ENCODE measurements around the gene NXPH1. TPM values are rescaled to one million over a fixed set of nuclear protein-coding genes. Genes with fewer than 3 reads are reported as not detected.

Gene NXPH1
- total RNA-seq, 2 donors from 2014 or later: not detected

DNA sequence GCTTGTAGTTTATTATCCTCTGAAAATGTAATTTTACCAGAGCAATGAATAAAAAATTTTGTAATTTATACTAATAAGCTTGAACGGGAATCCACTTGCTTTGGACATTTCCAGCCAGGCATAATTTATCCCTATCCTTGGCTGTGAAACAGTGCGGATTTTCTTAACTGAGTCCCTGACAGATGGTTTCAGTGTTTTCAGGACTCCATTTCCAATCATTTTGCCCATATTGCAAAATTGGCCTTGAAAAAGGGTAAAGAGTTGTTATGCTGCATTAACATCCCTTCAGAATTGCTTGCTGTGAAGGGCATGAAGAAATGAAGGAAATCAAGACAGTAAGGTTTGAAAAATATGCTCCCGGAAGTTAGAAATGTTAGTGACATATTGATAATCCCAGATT is 57.7 kb downstream of the NXPH1 start:
- H3K27me3 Mint-ChIP-seq (ENCODE audit: low read depth): no peaks in the 10 kb centered on the region
- no peaks in the 10 kb centered on the region for H3K9me3 Mint-ChIP-seq
- no peak overlapping the region for H3K27ac Mint-ChIP-seq
- H3K36me3 Mint-ChIP-seq (ENCODE audit: insufficient read depth in 2 of 2): no peaks in the 10 kb centered on the region
- ATAC-seq (replicated peaks in 1 of 2) (no peak), DNase-seq (no peak)
- no peak overlapping the region for H3K4me3 Mint-ChIP-seq
- H3K4me1 Mint-ChIP-seq (ENCODE audit: low read depth): no peaks in the 10 kb centered on the region

DNA sequence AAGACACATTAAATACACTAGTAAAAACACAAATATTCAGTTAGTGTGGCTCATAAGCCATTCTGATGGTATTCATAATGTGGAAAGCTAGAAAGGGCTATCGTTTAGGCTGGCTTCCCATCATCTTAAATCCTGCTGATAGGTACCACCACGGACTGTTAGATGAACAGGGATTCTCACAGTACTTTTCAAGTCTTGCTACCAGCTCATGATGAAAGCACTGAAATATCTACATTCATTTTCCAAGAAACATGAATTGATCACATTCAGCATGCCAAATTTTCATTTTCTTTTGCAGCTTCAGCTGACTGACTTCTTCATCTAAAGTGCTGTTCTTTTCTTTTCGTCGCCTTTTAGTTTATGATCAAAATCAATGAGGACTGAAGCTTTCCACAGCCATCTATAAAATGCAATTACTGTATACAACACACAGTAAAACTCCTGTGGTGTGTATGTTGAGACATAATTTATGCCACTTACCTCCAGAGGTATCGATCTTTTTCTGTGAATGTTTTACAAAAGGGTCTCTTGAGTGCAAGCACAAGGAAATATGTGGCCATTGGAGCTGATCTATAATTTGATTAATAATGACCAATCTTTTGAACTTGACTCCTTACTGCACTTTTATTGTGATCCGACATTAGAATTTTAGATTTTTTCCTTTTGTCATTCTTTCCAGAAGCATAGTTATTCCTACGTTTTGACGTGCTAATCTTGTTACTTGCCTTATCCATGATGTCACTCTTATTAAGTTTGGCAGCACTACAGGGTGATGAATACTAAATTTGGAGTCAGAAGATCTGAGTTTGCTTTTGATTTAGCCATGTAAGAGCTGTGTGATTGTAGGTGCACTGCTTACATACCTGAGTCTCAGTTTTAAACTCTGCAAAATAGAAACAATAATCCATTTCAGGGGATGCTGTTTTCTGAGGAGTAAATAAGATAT is 58.4 kb downstream of the NXPH1 start:
- ATAC-seq (replicated peaks in 1 of 2): no peak

DNA sequence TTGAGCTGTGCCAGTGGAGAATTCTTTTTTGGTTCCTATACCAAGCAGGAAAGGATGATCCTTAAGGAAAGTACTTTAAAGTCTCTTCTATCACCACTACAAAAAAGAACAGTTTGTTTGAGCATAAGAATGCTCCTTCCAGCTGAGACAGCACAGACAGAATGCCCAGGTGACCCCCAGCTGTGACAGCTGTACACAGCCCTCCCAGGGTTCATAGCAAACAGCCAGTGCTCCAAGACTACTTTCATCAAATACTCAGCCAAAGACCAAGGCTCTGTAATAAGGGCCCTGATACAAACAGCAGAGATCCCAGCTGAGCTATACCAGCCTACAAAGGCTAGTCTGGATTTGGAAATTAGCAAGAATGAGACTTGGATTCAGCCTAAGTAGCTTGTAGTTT is 65.7 kb downstream of the NXPH1 start:
- H3K27me3 Mint-ChIP-seq (ENCODE audit: low read depth): no peaks in the 10 kb centered on the region

More for the DNA sequence above, 58.4 kb downstream of the NXPH1 start:
- H3K4me1 Mint-ChIP-seq (ENCODE audit: low read depth): no peaks in the 10 kb centered on the region
- DNase-seq: no peak
- H3K36me3 Mint-ChIP-seq (ENCODE audit: insufficient read depth in 2 of 2): no peaks in the 10 kb centered on the region
- H3K9me3 Mint-ChIP-seq: no peaks in the 10 kb centered on the region
- H3K27ac Mint-ChIP-seq: no peak overlapping the region
- H3K4me3 Mint-ChIP-seq: no peak overlapping the region
- H3K27me3 Mint-ChIP-seq (ENCODE audit: low read depth): no peaks in the 10 kb centered on the region

DNA sequence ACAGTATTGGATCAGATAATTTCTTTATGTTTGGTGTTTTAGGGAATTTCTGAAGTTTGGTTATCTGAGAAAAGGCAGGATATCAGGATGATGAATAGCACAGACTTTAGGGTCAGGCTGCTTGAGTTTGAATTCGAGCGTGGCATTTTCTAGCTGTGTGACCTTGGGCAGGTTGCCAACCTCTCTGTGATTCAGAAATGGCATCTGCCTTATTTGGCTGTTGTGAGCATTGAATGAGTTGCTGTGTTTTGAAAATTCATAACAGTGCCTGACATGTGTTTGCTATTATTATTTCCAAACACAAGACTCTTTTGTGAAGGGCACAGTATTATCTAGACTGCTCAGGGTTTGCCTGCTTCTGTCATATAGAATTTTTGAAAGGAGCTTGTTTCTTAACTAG is 66.9 kb downstream of the NXPH1 start:
- no peaks in the 10 kb centered on the region for H3K27me3 Mint-ChIP-seq (ENCODE audit: low read depth)
- peaks cover 0 to 2% of the 10 kb centered on the region in 2 donors for H3K9me3 Mint-ChIP-seq
- no peaks in the 10 kb centered on the region for H3K36me3 Mint-ChIP-seq (ENCODE audit: insufficient read depth in 2 of 2)
- H3K4me3 Mint-ChIP-seq: no peak overlapping the region
- no peak for DNase-seq
- no peak overlapping the region for H3K27ac Mint-ChIP-seq
- no peak for ATAC-seq (replicated peaks in 1 of 2)
- H3K4me1 Mint-ChIP-seq (ENCODE audit: low read depth): no peaks in the 10 kb centered on the region

More for the DNA sequence above, 65.7 kb downstream of the NXPH1 start:
- Mint-ChIP-seq H3K4me3 (no peak overlapping the region), H3K27ac (no peak overlapping the region), H3K36me3 (ENCODE audit: insufficient read depth in 2 of 2) (no peaks in the 10 kb centered on the region), H3K9me3 (peaks cover 0 to 2% of the 10 kb centered on the region in 2 donors), H3K4me1 (ENCODE audit: low read depth) (no peaks in the 10 kb centered on the region)
- ATAC-seq (replicated peaks in 1 of 2): no peak
- DNase-seq: no peak

DNA sequence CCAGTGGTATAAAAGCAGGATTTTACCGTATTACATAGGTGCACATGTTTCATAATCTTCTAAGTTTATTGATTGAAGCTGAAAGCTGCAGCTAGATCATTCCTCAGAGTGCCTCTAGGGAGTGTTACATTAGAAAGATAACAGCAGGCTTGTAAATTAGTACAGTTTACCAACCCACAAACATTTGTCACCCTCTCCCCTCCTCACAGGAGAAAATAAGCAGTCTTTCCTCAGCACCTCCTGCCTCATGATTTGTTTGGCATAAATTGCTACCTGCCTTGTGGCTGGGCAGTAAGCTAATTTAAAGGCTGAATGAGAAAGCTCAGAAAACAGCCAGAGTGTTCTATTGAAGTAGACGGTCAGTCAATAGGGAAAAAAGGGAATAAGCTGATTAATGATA is 74.2 kb downstream of the NXPH1 start:
- no peaks in the 10 kb centered on the region for H3K4me1 Mint-ChIP-seq (ENCODE audit: low read depth)
- H3K27me3 Mint-ChIP-seq (ENCODE audit: low read depth): no peaks in the 10 kb centered on the region
- H3K27ac Mint-ChIP-seq: no peak overlapping the region
- no peak overlapping the region for H3K4me3 Mint-ChIP-seq
- DNase-seq (no peak), ATAC-seq (replicated peaks in 1 of 2) (no peak)
- no peaks in the 10 kb centered on the region for H3K36me3 Mint-ChIP-seq (ENCODE audit: insufficient read depth in 2 of 2)
- no peaks in the 10 kb centered on the region for H3K9me3 Mint-ChIP-seq

DNA sequence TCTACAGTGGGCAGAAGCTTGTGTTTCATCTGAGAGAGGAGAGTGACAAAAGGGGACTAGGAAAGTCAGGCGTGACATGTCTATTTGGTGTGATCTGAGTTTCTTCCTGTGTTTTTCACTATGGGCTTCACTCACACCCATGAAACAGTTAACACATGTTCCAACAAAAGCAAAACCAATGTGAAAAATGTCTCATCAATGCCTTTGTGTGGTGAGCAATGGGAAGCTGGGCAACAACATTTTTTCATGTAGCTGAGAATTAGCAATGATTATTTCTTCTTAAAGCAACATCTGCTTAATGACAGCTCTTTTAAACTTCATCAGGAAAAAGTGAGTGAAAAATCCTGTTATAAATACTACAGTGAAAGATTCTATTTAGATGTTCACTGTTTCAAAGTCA is 76.2 kb downstream of the NXPH1 start:
- Mint-ChIP-seq H3K4me1 (ENCODE audit: low read depth) (no peaks in the 10 kb centered on the region), H3K4me3 (no peak overlapping the region), H3K27ac (no peak overlapping the region), H3K36me3 (ENCODE audit: insufficient read depth in 2 of 2) (no peaks in the 10 kb centered on the region), H3K9me3 (no peaks in the 10 kb centered on the region), H3K27me3 (ENCODE audit: low read depth) (no peaks in the 10 kb centered on the region)
- no peak for ATAC-seq (replicated peaks in 1 of 2)
- DNase-seq: no peak

DNA sequence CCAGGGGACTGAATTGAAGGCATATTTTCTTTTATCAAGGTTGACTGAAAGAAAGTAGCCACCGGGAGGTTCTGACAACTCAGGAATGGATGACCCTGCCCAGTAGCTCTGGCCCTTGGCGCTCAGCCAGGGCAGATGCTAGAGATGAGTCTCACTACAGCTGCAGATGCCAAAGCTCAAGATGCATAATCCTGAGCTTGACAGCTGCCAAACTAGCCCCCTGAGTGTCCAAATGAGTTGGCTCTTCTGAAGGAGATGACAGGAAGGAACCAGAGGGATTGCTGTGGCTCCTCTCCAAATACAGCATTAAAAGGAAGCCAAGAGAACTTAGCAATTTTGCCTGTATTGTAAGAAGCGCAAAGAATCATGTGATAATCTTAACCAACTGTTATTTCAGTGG is 78.4 kb downstream of the NXPH1 start:
- H3K27ac Mint-ChIP-seq: no peak overlapping the region
- no peak for ATAC-seq (replicated peaks in 1 of 2)
- H3K9me3 Mint-ChIP-seq: no peaks in the 10 kb centered on the region
- DNase-seq: no peak
- H3K27me3 Mint-ChIP-seq (ENCODE audit: low read depth): no peaks in the 10 kb centered on the region
- no peaks in the 10 kb centered on the region for H3K4me1 Mint-ChIP-seq (ENCODE audit: low read depth)
- H3K4me3 Mint-ChIP-seq: no peak overlapping the region
- H3K36me3 Mint-ChIP-seq (ENCODE audit: insufficient read depth in 2 of 2): no peaks in the 10 kb centered on the region

DNA sequence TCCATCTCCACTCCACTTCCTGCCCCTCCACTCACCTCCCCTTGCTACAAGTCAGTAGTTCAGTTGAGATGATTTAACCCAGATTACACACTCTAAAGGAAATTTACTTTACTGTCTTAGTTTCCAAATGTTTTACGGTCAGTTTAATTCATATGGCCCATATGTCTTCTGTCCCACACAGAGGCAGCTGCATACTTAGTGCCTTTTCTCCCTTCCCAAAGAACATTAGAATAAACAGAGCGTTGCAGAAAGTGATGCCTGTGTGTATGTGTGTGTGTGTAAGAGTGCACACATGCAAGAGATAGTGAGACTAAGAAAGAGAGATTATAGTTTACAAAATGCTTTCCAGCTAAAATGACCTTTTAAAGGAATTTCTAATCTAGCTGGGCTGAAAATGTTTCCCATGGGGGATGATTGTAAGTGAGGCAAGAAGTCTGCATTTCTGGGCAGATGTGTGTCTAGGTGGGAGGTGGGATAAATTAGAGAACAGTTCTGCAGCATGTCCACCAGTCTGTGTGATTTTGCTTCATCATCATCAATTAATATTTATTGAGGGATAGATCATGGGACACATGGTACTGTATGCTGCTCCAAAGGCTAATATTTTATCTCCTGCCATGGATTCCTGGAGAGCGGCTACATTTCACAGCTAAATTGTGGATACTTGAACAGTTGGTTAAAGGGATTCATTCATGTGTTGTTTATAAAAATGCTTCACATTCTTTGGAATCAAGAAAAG is 81.5 kb downstream of the NXPH1 start:
- Mint-ChIP-seq H3K9me3 (no peaks in the 10 kb centered on the region), H3K36me3 (ENCODE audit: insufficient read depth in 2 of 2) (no peaks in the 10 kb centered on the region), H3K27ac (no peak overlapping the region), H3K27me3 (ENCODE audit: low read depth) (no peaks in the 10 kb centered on the region), H3K4me1 (ENCODE audit: low read depth) (no peaks in the 10 kb centered on the region), H3K4me3 (no peak overlapping the region)
- no peak for DNase-seq
- no peak for ATAC-seq (replicated peaks in 1 of 2)

DNA sequence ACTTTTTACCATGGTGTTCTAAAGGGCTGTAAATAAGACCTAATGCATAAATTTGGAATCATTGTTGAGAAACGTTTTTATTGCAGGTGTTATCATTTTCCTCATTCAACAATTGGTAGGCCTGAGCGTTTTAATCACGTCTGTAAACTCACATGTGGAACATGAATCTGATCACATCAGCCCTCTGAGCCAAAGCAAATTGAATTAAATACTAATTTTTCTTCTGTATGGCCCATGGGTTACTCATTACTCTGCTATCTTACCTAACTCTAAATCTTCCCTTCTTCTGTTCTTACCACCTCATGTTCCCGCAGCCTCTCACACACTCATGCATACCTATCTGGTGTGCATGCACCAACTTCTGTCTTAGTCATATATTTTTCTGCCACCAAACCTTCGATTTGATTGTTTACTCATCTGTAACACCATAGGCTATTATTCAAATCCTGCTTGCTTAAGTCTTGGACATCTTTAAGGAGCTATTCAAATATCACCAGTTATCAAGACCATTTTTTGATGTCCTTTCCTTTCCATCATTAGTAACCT is 82.3 kb downstream of the NXPH1 start:
- Mint-ChIP-seq H3K4me1 (ENCODE audit: low read depth) (no peaks in the 10 kb centered on the region), H3K36me3 (ENCODE audit: insufficient read depth in 2 of 2) (no peaks in the 10 kb centered on the region), H3K4me3 (no peak overlapping the region), H3K27me3 (ENCODE audit: low read depth) (no peaks in the 10 kb centered on the region), H3K27ac (no peak overlapping the region), H3K9me3 (no peaks in the 10 kb centered on the region)
- DNase-seq (no peak), ATAC-seq (replicated peaks in 1 of 2) (no peak)

DNA sequence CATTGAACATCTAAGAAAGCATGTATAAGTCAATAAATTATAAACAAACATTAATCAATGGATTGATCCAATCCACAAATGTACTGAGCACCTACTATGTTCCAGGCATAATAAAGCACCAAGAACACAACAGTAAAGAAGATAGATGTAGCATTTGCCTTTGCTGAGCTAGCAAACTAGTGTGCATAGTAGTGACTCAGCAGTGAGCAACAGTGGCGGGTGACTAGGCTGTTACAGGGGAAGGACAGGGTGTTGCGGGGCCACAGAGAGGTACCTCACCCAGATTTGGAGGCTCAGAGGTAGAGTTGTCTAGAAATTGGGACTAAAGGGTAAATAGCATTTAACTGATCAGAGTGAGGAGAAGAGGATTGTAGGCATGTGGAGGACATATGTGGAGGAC is 83.6 kb downstream of the NXPH1 start:
- Mint-ChIP-seq H3K4me1 (ENCODE audit: low read depth) (no peaks in the 10 kb centered on the region), H3K9me3 (peaks cover 0 to 3% of the 10 kb centered on the region in 2 donors), H3K27me3 (ENCODE audit: low read depth) (no peaks in the 10 kb centered on the region), H3K4me3 (no peak overlapping the region), H3K36me3 (ENCODE audit: insufficient read depth in 2 of 2) (no peaks in the 10 kb centered on the region), H3K27ac (no peak overlapping the region)
- no peak for ATAC-seq (replicated peaks in 1 of 2)
- no peak for DNase-seq

DNA sequence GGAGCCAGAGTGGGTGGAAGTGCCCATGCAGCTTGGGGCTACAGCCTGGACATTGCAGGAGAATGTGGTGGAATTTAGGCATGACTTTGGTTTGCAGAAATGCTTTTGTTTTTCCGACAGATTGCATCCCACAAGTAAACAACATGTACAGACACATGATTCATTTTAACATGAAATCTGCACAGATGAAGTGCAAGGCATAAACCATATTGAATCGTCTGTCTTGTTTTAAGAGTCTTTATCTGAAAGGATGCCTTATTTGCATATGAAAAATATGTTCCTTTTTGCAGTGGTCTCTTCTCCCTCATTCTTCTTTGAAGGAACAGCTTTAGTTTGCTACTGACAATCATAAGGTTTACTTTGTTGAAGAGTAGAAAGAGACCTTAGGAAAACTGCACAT is 94.9 kb downstream of the NXPH1 start:
- H3K27me3 Mint-ChIP-seq (ENCODE audit: low read depth): no peaks in the 10 kb centered on the region
- peaks cover 2 to 5% of the 10 kb centered on the region in 2 donors for H3K9me3 Mint-ChIP-seq
- DNase-seq (no peak), ATAC-seq (replicated peaks in 1 of 2) (no peak)
- H3K4me3 Mint-ChIP-seq: no peak overlapping the region
- H3K27ac Mint-ChIP-seq: no peak overlapping the region
- H3K4me1 Mint-ChIP-seq (ENCODE audit: low read depth): no peaks in the 10 kb centered on the region
- H3K36me3 Mint-ChIP-seq (ENCODE audit: insufficient read depth in 2 of 2): peaks cover 0 to 1% of the 10 kb centered on the region in 2 donors

DNA sequence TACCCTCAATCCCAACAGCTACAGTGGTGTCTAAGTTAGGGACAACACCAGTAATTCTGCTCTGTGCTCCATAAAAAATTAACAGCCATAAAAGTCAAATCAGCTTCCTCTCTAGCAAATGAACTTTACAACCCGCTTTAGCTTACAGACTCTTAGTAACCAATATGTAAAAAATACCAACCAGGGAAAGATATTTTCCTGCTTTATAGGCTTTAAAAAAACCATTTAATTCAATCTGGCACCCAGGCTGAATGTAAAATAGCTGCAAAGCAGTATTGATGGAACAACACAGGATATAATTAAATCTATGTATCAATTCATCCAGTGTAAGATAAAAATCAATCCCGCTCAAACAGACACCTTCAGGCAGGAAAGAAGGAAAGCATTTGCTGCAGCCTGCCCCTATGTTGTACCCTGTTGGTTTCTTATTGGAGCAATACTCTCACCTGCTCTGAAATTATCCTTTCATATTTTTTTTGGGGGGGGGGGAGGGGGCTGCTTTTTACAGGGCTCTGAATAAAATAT is 98.6 kb downstream of the NXPH1 start:
- H3K9me3 Mint-ChIP-seq: no peaks in the 10 kb centered on the region
- DNase-seq (no peak), ATAC-seq (replicated peaks in 1 of 2) (no peak)
- H3K27me3 Mint-ChIP-seq (ENCODE audit: low read depth): no peaks in the 10 kb centered on the region
- no peaks in the 10 kb centered on the region for H3K4me1 Mint-ChIP-seq (ENCODE audit: low read depth)
- H3K36me3 Mint-ChIP-seq (ENCODE audit: insufficient read depth in 2 of 2): no peaks in the 10 kb centered on the region
- no peak overlapping the region for H3K27ac Mint-ChIP-seq
- H3K4me3 Mint-ChIP-seq: no peak overlapping the region

DNA sequence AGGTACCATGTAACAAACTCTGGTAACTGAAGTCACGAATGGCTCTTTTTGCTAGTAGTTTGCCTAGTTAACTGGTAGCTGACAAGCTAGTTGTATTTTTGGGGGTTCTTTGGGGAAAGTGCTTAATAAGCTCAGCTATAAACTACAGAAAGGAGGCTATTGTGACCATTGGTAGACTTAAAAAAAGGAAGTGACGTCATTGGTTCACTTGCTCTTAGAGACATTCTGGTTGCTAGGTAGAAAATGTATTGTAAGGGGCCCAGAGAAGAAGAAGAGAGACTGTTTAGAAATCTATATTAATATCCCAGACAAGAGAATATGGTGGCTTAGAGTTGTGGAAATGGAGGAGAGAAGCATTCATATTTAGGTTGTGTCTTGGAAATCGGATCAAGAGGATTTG is 103.0 kb downstream of the NXPH1 start:
- Mint-ChIP-seq H3K27ac (peak overlapping the region; percentile 29), H3K4me1 (ENCODE audit: low read depth) (no peaks in the 10 kb centered on the region), H3K27me3 (ENCODE audit: low read depth) (no peaks in the 10 kb centered on the region), H3K4me3 (no peak overlapping the region), H3K36me3 (ENCODE audit: insufficient read depth in 2 of 2) (no peaks in the 10 kb centered on the region), H3K9me3 (peaks cover 0 to 2% of the 10 kb centered on the region in 2 donors)
- ATAC-seq (replicated peaks in 1 of 2): no peak
- DNase-seq: no peak
